Activated T-cell treated with anti-CD3 and anti-CD28 coated beads, Interleukin-2, amount 50 U/mL, for 1 hour (primary cell): ENCODE results near the gene EFCAB7.

Source experiments
- DNase-seq: peaks from one replicate; pipeline ENCODE4 v3.0.0-alpha.2; 2020

The EFCAB7 gene

GRCh38 chr1:63611231-63611630, 87.9 kb downstream of the EFCAB7 start:
- no peak for DNase-seq

GRCh38 chr1:63612564-63612963, 89.2 kb downstream of the EFCAB7 start:
- DNase-seq: no peak

- no peak for DNase-seq
These were observed 89.6 kb downstream of the EFCAB7 start for GRCh38 chr1:63612971-63613370.

GRCh38 chr1:63615768-63616420, 92.6 kb downstream of the EFCAB7 start:
- DNase-seq: peak; percentile 36

- no peak for DNase-seq
These were observed 94.1 kb downstream of the EFCAB7 start for GRCh38 chr1:63617450-63617849.

GRCh38 chr1:63618011-63618410, 94.7 kb downstream of the EFCAB7 start:
- DNase-seq: no peak

GRCh38 chr1:63619558-63619957, 96.2 kb downstream of the EFCAB7 start:
- DNase-seq: no peak

- no peak for DNase-seq
These were observed 97.3 kb downstream of the EFCAB7 start for GRCh38 chr1:63620671-63621070.

GRCh38 chr1:63621075-63621474, 97.8 kb downstream of the EFCAB7 start:
- no peak for DNase-seq

- no peak for DNase-seq
These were observed 98.4 kb downstream of the EFCAB7 start for GRCh38 chr1:63621698-63622097.
